Nephron progenitor cell (in vitro differentiated cells): Measurements from ENCODE around the gene TRIO.
A peak's percentile ranks its signal among the peaks of the same experiment; 100 is the strongest.

Experiments used
- DNase-seq: peaks from one replicate; pipeline ENCODE4 v3.0.0; 2021
- H3K27ac Mint-ChIP-seq: 2 replicates; pipeline ENCODE4 v1.8.0; 2021; ENCODE audit warnings: mild to moderate bottlenecking, moderate library complexity, mixed read lengths
- H3K27me3 Mint-ChIP-seq: 2 replicates; pipeline ENCODE4 v1.8.0; 2021; ENCODE audit warnings: mild to moderate bottlenecking, low read depth, mixed read lengths; ENCODE audit not compliant: poor library complexity
- H3K36me3 Mint-ChIP-seq: 2 replicates; pipeline ENCODE4 v1.8.0; 2021; ENCODE audit warnings: low read depth, mixed read lengths
- H3K4me1 Mint-ChIP-seq: 2 replicates; pipeline ENCODE4 v1.8.0; 2021; ENCODE audit warnings: mixed read lengths
- H3K4me3 Mint-ChIP-seq: 2 replicates; pipeline ENCODE4 v1.8.0; 2021; ENCODE audit warnings: mild to moderate bottlenecking, moderate library complexity, mixed read lengths
- H3K9me3 Mint-ChIP-seq: 2 replicates; pipeline ENCODE4 v1.8.0; 2021; ENCODE audit warnings: mild to moderate bottlenecking, moderate library complexity, mixed read lengths
- TF ChIP-seq, protein P1 (sequence below): fragments of 200-600 bp; sonication (generic); IDR thresholded peaks from 2 replicates; pipeline ENCODE4 v1.5.0; 2021; ENCODE audit warnings: antibody characterized with exemption

TRIO gene

GRCh38 chr5:14235872-14236271 lies 92.7 kb downstream of the TRIO start:
- no peaks in the 10 kb centered on the region for H3K36me3 Mint-ChIP-seq
- TF ChIP-seq, protein P1, sequence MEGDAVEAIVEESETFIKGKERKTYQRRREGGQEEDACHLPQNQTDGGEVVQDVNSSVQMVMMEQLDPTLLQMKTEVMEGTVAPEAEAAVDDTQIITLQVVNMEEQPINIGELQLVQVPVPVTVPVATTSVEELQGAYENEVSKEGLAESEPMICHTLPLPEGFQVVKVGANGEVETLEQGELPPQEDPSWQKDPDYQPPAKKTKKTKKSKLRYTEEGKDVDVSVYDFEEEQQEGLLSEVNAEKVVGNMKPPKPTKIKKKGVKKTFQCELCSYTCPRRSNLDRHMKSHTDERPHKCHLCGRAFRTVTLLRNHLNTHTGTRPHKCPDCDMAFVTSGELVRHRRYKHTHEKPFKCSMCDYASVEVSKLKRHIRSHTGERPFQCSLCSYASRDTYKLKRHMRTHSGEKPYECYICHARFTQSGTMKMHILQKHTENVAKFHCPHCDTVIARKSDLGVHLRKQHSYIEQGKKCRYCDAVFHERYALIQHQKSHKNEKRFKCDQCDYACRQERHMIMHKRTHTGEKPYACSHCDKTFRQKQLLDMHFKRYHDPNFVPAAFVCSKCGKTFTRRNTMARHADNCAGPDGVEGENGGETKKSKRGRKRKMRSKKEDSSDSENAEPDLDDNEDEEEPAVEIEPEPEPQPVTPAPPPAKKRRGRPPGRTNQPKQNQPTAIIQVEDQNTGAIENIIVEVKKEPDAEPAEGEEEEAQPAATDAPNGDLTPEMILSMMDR: no peak
- no peaks in the 10 kb centered on the region for H3K27me3 Mint-ChIP-seq
- H3K4me1 Mint-ChIP-seq: peaks cover 34% of the 10 kb centered on the region
- no peak for DNase-seq
- no peak overlapping the region for H3K27ac Mint-ChIP-seq
- H3K4me3 Mint-ChIP-seq: no peak overlapping the region
- H3K9me3 Mint-ChIP-seq: no peaks in the 10 kb centered on the region

DNA sequence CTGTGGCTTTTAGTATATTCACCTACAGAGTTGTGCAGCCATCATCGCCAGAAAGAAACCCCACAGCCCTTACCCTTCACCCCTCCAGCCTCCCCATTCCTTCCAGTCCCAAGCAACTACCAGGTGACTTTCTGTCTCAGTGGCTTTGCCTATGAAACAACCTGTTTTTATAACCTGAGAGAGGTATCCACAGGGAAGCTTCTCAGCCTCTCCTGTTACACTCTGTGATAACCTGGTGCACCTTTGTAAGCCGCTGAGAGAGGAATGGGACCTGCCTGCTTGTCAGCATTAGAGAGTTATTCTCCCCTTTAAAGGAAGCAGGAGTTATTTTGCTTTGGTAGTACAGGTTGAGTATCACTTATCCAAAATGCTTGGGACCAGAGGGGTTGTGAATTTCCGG lies 93.6 kb downstream of the TRIO start:
- H3K4me1 Mint-ChIP-seq: peaks cover 34% of the 10 kb centered on the region
- H3K27me3 Mint-ChIP-seq: no peaks in the 10 kb centered on the region
- DNase-seq: no peak
- no peaks in the 10 kb centered on the region for H3K36me3 Mint-ChIP-seq
- H3K4me3 Mint-ChIP-seq: no peak overlapping the region
- TF ChIP-seq, protein P1: no peak
- peak overlapping the region; percentile 49 for H3K27ac Mint-ChIP-seq
- H3K9me3 Mint-ChIP-seq: no peaks in the 10 kb centered on the region

GRCh38 chr5:14237317-14238086 lies 94.4 kb downstream of the TRIO start:
- H3K4me1 Mint-ChIP-seq: peaks cover 34% of the 10 kb centered on the region
- no peaks in the 10 kb centered on the region for H3K9me3 Mint-ChIP-seq
- no peak overlapping the region for H3K4me3 Mint-ChIP-seq

GRCh38 chr5:14238272-14238671 lies 95.1 kb downstream of the TRIO start:
- no peaks in the 10 kb centered on the region for H3K36me3 Mint-ChIP-seq
- no peaks in the 10 kb centered on the region for H3K27me3 Mint-ChIP-seq
- DNase-seq: no peak
- H3K4me1 Mint-ChIP-seq: peaks cover 41% of the 10 kb centered on the region
- TF ChIP-seq, protein P1: no peak
- no peaks in the 10 kb centered on the region for H3K9me3 Mint-ChIP-seq
- no peak overlapping the region for H3K4me3 Mint-ChIP-seq
- H3K27ac Mint-ChIP-seq: no peak overlapping the region

More at GRCh38 chr5:14237317-14238086, 94.4 kb downstream of the TRIO start:
- no peaks in the 10 kb centered on the region for H3K36me3 Mint-ChIP-seq
- no peaks in the 10 kb centered on the region for H3K27me3 Mint-ChIP-seq
- TF ChIP-seq, protein P1: no peak
- no peak for DNase-seq
- peak overlapping the region; percentile 24 for H3K27ac Mint-ChIP-seq

GRCh38 chr5:14239404-14239803 lies 96.3 kb downstream of the TRIO start:
- H3K36me3 Mint-ChIP-seq: no peaks in the 10 kb centered on the region
- H3K4me1 Mint-ChIP-seq: peaks cover 52% of the 10 kb centered on the region
- DNase-seq: no peak
- peak overlapping the region; percentile 21 for H3K27ac Mint-ChIP-seq
- TF ChIP-seq, protein P1: no peak
- no peaks in the 10 kb centered on the region for H3K9me3 Mint-ChIP-seq
- H3K27me3 Mint-ChIP-seq: no peaks in the 10 kb centered on the region
- H3K4me3 Mint-ChIP-seq: no peak overlapping the region

DNA sequence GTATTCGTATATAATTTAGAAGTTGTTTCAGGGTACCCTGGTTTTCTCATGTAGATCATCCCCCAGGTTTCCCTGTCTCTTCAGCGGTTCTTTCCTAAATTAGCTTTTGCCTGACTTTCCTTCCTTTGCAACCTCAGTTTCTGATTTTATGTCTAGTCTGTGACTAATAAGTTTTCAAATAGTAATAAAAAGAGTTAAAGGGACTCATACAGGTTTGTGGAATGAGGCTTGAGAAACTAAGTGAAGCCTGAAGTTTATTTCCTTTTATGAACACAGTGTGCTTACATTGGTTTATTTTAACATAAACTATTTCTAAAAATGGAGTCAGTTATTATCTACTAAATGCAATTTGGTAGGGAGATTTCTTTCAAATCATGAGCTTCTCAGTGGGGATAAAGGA lies 96.8 kb downstream of the TRIO start:
- Mint-ChIP-seq H3K27me3 (no peaks in the 10 kb centered on the region), H3K4me3 (no peak overlapping the region), H3K27ac (no peak overlapping the region), H3K36me3 (no peaks in the 10 kb centered on the region), H3K9me3 (no peaks in the 10 kb centered on the region), H3K4me1 (peaks cover 57% of the 10 kb centered on the region)
- TF ChIP-seq, protein P1: no peak
- no peak for DNase-seq
